Choroid plexus epithelial cell (primary cell): Measurements from ENCODE around the gene LCE4A.

Source experiments
- DNase-seq: peaks from one replicate; pipeline ENCODE4 v3.0.0-alpha.2; 2010; ENCODE audit warnings: low read depth
- H3K4me3 ChIP-seq: 2 replicates; pipeline ENCODE4 v1.5.1; 2011; ENCODE audit warnings: low read depth, mild to moderate bottlenecking, control low read depth, low read length, moderate library complexity
- CTCF ChIP-seq: conservative IDR thresholded peaks from 2 replicates; pipeline ENCODE4 v1.5.1; 2011; ENCODE audit warnings: low read depth, mild to moderate bottlenecking, control low read depth, inconsistent platforms, low read length, moderate library complexity

LCE4A gene

GRCh38 chr1:152728986-152729385 is 21.0 kb downstream of the LCE4A start:
- TF ChIP-seq CTCF: no peak

GRCh38 chr1:152735648-152736047 is 27.7 kb downstream of the LCE4A start:
- no peak for DNase-seq
- no peak for TF ChIP-seq CTCF
- no peak overlapping the region for H3K4me3 ChIP-seq

More at GRCh38 chr1:152728986-152729385, 21.0 kb downstream of the LCE4A start:
- no peak overlapping the region for H3K4me3 ChIP-seq
- DNase-seq: no peak

GRCh38 chr1:152737997-152738396 is 30.0 kb downstream of the LCE4A start:
- no peak for DNase-seq
- H3K4me3 ChIP-seq: no peak overlapping the region
- no peak for TF ChIP-seq CTCF

GRCh38 chr1:152739841-152740240 is 31.9 kb downstream of the LCE4A start:
- DNase-seq: no peak
- no peak overlapping the region for H3K4me3 ChIP-seq
- TF ChIP-seq CTCF: no peak

GRCh38 chr1:152741656-152742055 is 33.7 kb downstream of the LCE4A start:
- no peak overlapping the region for H3K4me3 ChIP-seq
- no peak for TF ChIP-seq CTCF
- DNase-seq: no peak

- DNase-seq: no peak
- no peak overlapping the region for H3K4me3 ChIP-seq
- no peak for TF ChIP-seq CTCF
Observed at GRCh38 chr1:152743371-152744145, 35.6 kb downstream of the LCE4A start.

GRCh38 chr1:152745289-152745704 is 37.3 kb downstream of the LCE4A start:
- no peak for DNase-seq
- no peak for TF ChIP-seq CTCF
- no peak overlapping the region for H3K4me3 ChIP-seq
